Panc1 (cell line): Measurements from ENCODE around the gene PUS1. TPM values are rescaled to one million over a fixed set of nuclear protein-coding genes. Genes with fewer than 3 reads are reported as not detected.

ENCODE experiments used
- ATAC-seq: fragments of 200-7000 bp; cut with Tn5 transposase; 2 replicates; pipeline ENCODE4 v1.9.1; 2020; ENCODE audit warnings: mild to moderate bottlenecking, moderate library complexity
- BruUV-seq: library from RNA; stranded (reverse); fragments of 400-500 nt; replicated peaks from 2 replicates; lab custom pipeline; 2021; lab: Mats Ljungman, UMichigan
- CTCF ChIA-PET: fragments of 300-600 bp; sonication (Branson Sonifier 250); formaldehyde crosslinking; loops from one replicate; lab custom pipeline; 2022; ENCODE audit warnings: antibody characterized with exemption; lab: Charles Lee
- POLR2A ChIA-PET: fragments of 300-600 bp; sonication (Branson Sonifier 250); formaldehyde crosslinking; loops from one replicate; lab custom pipeline; 2022; ENCODE audit warnings: antibody characterized with exemption; lab: Charles Lee
- DNase-seq: peaks from one replicate; pipeline ENCODE4 v3.0.0-alpha.2; 2010; ENCODE audit warnings: low read depth, low spot score
- H3K27ac ChIP-seq: 2 replicates; pipeline ENCODE4 v1.5.1; 2011; ENCODE audit warnings: mild to moderate bottlenecking, low read length, inconsistent platforms
- H3K27me3 ChIP-seq: fragments of 200-500 bp; sonication (Bioruptor generic); 2 replicates; pipeline ENCODE4 v1.6.0; 2014; ENCODE audit warnings: low read length, inconsistent platforms; ENCODE audit not compliant: control insufficient read depth, insufficient read depth
- H3K36me3 ChIP-seq: fragments of 200-500 bp; sonication (Bioruptor generic); 2 replicates; pipeline ENCODE4 v1.5.1; 2014; ENCODE audit warnings: inconsistent platforms, mild to moderate bottlenecking, low read length, moderate library complexity; ENCODE audit not compliant: control insufficient read depth, insufficient read depth
- H3K4me1 ChIP-seq: 2 replicates; pipeline ENCODE4 v1.5.1; 2011; ENCODE audit warnings: inconsistent platforms, mild to moderate bottlenecking, low read length, moderate library complexity; ENCODE audit not compliant: control insufficient read depth, insufficient read depth
- H3K4me3 ChIP-seq, 2 experiments: 2 replicates each; pipeline ENCODE4 v1.5.1; 2011 to 2012; ENCODE audit warnings: low read depth in 2 of 2, low read length in 2 of 2, mild to moderate bottlenecking in 2 of 2, inconsistent platforms in 1 of 2, moderate library complexity in 1 of 2
- H3K9me3 ChIP-seq: fragments of 200-500 bp; sonication (Bioruptor generic); 2 replicates; pipeline ENCODE4 v1.5.1; 2014; ENCODE audit warnings: low read depth, mild to moderate bottlenecking, inconsistent platforms, low read length, moderate library complexity; ENCODE audit not compliant: control insufficient read depth, insufficient read depth
- CTCF ChIP-seq: fragments of 450-650 bp; IDR thresholded peaks from 2 replicates; pipeline ENCODE4 v1.5.1; 2017; ENCODE audit warnings: mild to moderate bottlenecking
- POLR2AphosphoS5 ChIP-seq: IDR thresholded peaks from 2 replicates; pipeline ENCODE4 v1.6.1; 2012; ENCODE audit warnings: mild to moderate bottlenecking, low read depth, low read length, moderate library complexity
- REST ChIP-seq, 2 experiments: IDR thresholded peaks; 2 replicates each; pipeline ENCODE4 v1.6.1; 2011 to 2012; ENCODE audit warnings: low read depth in 2 of 2, control low read depth in 1 of 2, low read length in 1 of 2, mild to moderate bottlenecking in 1 of 2, moderate library complexity in 1 of 2; ENCODE audit not compliant: insufficient read depth in 1 of 2
- SIN3A ChIP-seq: IDR thresholded peaks from 2 replicates; pipeline ENCODE4 v1.6.1; 2012; ENCODE audit warnings: low read depth, mild to moderate bottlenecking, low read length, moderate library complexity, borderline replicate concordance; ENCODE audit not compliant: insufficient read depth
- TCF7L2 ChIP-seq: IDR thresholded peaks from 2 replicates; pipeline ENCODE4 v1.6.1; 2011; ENCODE audit warnings: mild to moderate bottlenecking, low read depth, low read length, inconsistent platforms
- in situ Hi-C: cut with HindIII; loops from 2 replicates; pipeline ENCODE4 v1.10.0; 2016; ENCODE audit warnings: low sequenced_read_pairs, low pct_unique_long_range_greater_than_20kb
- intact Hi-C: fragments of 100-400 bp; cut with micrococcal nuclease; formaldehyde crosslinking; loops from one replicate; pipeline ENCODE4 v1.10.0; 2022; ENCODE audit not compliant: unreplicated experiment
- total RNA-seq: library from RNA; stranded (reverse); gene quantifications from one replicate; pipeline ENCODE4 v1.2.1, GENCODE V29; 2021; ENCODE audit not compliant: unreplicated experiment

PUS1 gene
- total RNA-seq, 1 experiment from 2014 or later, result 108 TPM

- H3K9me3 ChIP-seq, result no peaks in the 10 kb centered on the region
- peak overlapping the region; percentile 73 for H3K27ac ChIP-seq
- POLR2A ChIA-PET, result no interaction called here
- in situ Hi-C loops (no loop called here), intact Hi-C loops (no loop called here)
- TF ChIP-seq SIN3A (no peak), CTCF (no peak), REST (IDR thresholded peaks at IDR 0.05; ENCODE audit: insufficient read depth in 1 of 2, low read depth in 2 of 2, low read length in 1 of 2) (no peak), TCF7L2 (no peak), POLR2AphosphoS5 (no peak)
- no peak for DNase-seq
- CTCF ChIA-PET, result no interaction called here
- BruUV-seq, result no TSS peak
- ATAC-seq, result no peak; the same call in 1 of the 2 replicates
- no peaks in the 10 kb centered on the region for H3K27me3 ChIP-seq
- H3K36me3 ChIP-seq, result no peaks in the 10 kb centered on the region
- H3K4me1 ChIP-seq, result 0 out of 2 replicates have a peak, but pooled peaks cover 4% of the 10 kb centered on the region
- H3K4me3 ChIP-seq, result peak overlapping the region; percentile 70 to 82
Measured at GRCh38 chr12:131894981-131895639, 34.0 kb upstream of the PUS1 start.

GRCh38 chr12:131895640-131896079 lies 33.4 kb upstream of the PUS1 start:
- no peak for DNase-seq
- TF ChIP-seq POLR2AphosphoS5, result no peak
- no peak for TF ChIP-seq REST (IDR thresholded peaks at IDR 0.05; ENCODE audit: insufficient read depth in 1 of 2, low read depth in 2 of 2, low read length in 1 of 2)
- no peak for TF ChIP-seq SIN3A
- TF ChIP-seq CTCF, result no peak
- TF ChIP-seq TCF7L2, result no peak
- BruUV-seq, result TSS peak; percentile 81
- no peaks in the 10 kb centered on the region for H3K9me3 ChIP-seq
- H3K4me3 ChIP-seq, result peak overlapping the region; percentile 70 to 82
- in situ Hi-C loops (no loop called here), intact Hi-C loops (no loop called here)
- ChIA-PET POLR2A (no interaction called here), CTCF (no interaction called here)
- no peak; the same call in 1 of the 2 replicates for ATAC-seq
- H3K27me3 ChIP-seq, result no peaks in the 10 kb centered on the region
- H3K4me1 ChIP-seq, result peaks cover 4% of the 10 kb centered on the region; the same call in 1 of the 2 replicates
- peak overlapping the region; percentile 73 for H3K27ac ChIP-seq
- no peaks in the 10 kb centered on the region for H3K36me3 ChIP-seq
